SK-N-SH (cell line): ENCODE measurements around the gene COL17A1. TPM values are rescaled to one million over a fixed set of nuclear protein-coding genes. Genes with fewer than 3 reads are reported as not detected.

Source experiments
- CTCF ChIA-PET: fragments of 300-600, 350-600 bp; formaldehyde crosslinking; extraction: SDS; loops from one replicate; lab custom pipeline; 2021; lab: Yijun Ruan, JAX
- POLR2A ChIA-PET: fragments of 350-600 bp; sonication (Branson Sonifier 250); formaldehyde crosslinking; extraction: SDS; loops from one replicate; lab custom pipeline; 2020; ENCODE audit warnings: antibody characterized with exemption, inconsistent platforms; lab: Yijun Ruan, JAX
- DNase-seq: peaks from one replicate; pipeline ENCODE4 v3.0.0; 2012
- H2AFZ ChIP-seq: fragments of 200-600 bp; sonication (generic); 2 replicates; pipeline ENCODE4 v1.8.1; 2016; ENCODE audit warnings: antibody characterized with exemption, mild to moderate bottlenecking, low read depth
- H3F3A ChIP-seq: fragments of 200-600 bp; sonication (generic); replicated peaks from 2 replicates; pipeline ENCODE3; 2016; ENCODE audit warnings: antibody characterized with exemption, mild to moderate bottlenecking; ENCODE audit not compliant: insufficient read depth
- H3K27ac ChIP-seq, 2 experiments: fragments of 200-500 bp in 1 of 2; fragments of 200-600 bp in 1 of 2; sonication (Bioruptor generic) in 1 of 2; sonication (generic), shearing (Covaris generic) in 1 of 2; 2 replicates each; pipeline versions ENCODE4 v1.5.1 to v1.6.1; 2014 to 2016; ENCODE audit warnings: low read depth in 2 of 2, inconsistent platforms in 1 of 2, low read length in 1 of 2, mild to moderate bottlenecking in 1 of 2, mixed read lengths in 1 of 2
- H3K27me3 ChIP-seq: fragments of 200-600 bp; sonication (generic), shearing (Covaris generic); 2 replicates; pipeline ENCODE4 v1.6.1; 2016; ENCODE audit warnings: mixed run types; ENCODE audit not compliant: insufficient read depth
- H3K36me3 ChIP-seq, 2 experiments: fragments of 200-500 bp in 1 of 2; fragments of 200-600 bp in 1 of 2; sonication (Bioruptor generic) in 1 of 2; sonication (generic) in 1 of 2; replicated peaks in 1 of 2; 2 replicates each; pipeline versions ENCODE3 to v1.5.1; 2014 to 2016; ENCODE audit warnings: low read length in 1 of 2, mild to moderate bottlenecking in 1 of 2; ENCODE audit not compliant: insufficient read depth in 2 of 2, control insufficient read depth in 1 of 2
- H3K4me1 ChIP-seq, 2 experiments: fragments of 200-500 bp in 1 of 2; fragments of 200-600 bp in 1 of 2; sonication (Bioruptor generic) in 1 of 2; sonication (generic), shearing (Covaris generic) in 1 of 2; 2 replicates each; pipeline versions ENCODE4 v1.5.1 to v1.6.1; 2014 to 2016; ENCODE audit warnings: low read depth in 1 of 2, low read length in 1 of 2, mixed run types in 1 of 2; ENCODE audit not compliant: insufficient read depth in 2 of 2, control insufficient read depth in 1 of 2
- H3K4me2 ChIP-seq: fragments of 200-600 bp; sonication (generic), shearing (Covaris generic); 2 replicates; pipeline ENCODE4 v1.6.1; 2017; ENCODE audit warnings: mixed run types
- H3K4me3 ChIP-seq, 2 experiments: fragments of 200-500 bp in 1 of 2; fragments of 200-600 bp in 1 of 2; sonication (Bioruptor generic) in 1 of 2; sonication (generic), shearing (Covaris generic) in 1 of 2; 2 replicates each; pipeline versions ENCODE4 v1.5.1 to v1.8.1; 2014 to 2016; ENCODE audit warnings: low read depth in 2 of 2, inconsistent platforms in 1 of 2, low read length in 1 of 2, mild to moderate bottlenecking in 1 of 2, mixed read lengths in 1 of 2, moderate library complexity in 1 of 2
- H3K79me2 ChIP-seq: fragments of 200-600 bp; sonication (generic); 2 replicates; pipeline ENCODE4 v1.8.1; 2017; ENCODE audit warnings: mild to moderate bottlenecking; ENCODE audit not compliant: insufficient read depth
- H3K9ac ChIP-seq: fragments of 200-600 bp; sonication (generic); 2 replicates; pipeline ENCODE4 v1.6.1; 2017; ENCODE audit warnings: mixed run types
- H3K9me2 ChIP-seq: fragments of 200-600 bp; sonication (generic); 2 replicates; pipeline ENCODE4 v1.6.1; 2017; ENCODE audit warnings: mixed run types
- H3K9me3 ChIP-seq: fragments of 200-600 bp; sonication (generic); 2 replicates; pipeline ENCODE4 v1.6.1; 2017; ENCODE audit warnings: mixed run types, mild to moderate bottlenecking, moderate library complexity
- H4K20me1 ChIP-seq: fragments of 200-600 bp; sonication (generic); 2 replicates; pipeline ENCODE4 v1.6.1; 2017; ENCODE audit warnings: mild to moderate bottlenecking, mixed run types; ENCODE audit not compliant: insufficient read depth
- CHD2 ChIP-seq: fragments of 150-350 bp; IDR thresholded peaks from 2 replicates; pipeline ENCODE4 v1.6.1; 2018; ENCODE audit warnings: low read length; ENCODE audit not compliant: partially characterized antibody
- CTCF ChIP-seq: fragments of 200-600 bp; sonication (generic); IDR thresholded peaks from 2 replicates; pipeline ENCODE4 v1.6.1; 2017; ENCODE audit warnings: antibody characterized with exemption, mild to moderate bottlenecking, moderate library complexity
- EP300 ChIP-seq, 2 experiments: IDR thresholded peaks; 2 replicates each; pipeline versions ENCODE4 v1.4.0 to v1.6.1; 2012; ENCODE audit warnings: borderline replicate concordance in 1 of 2, low read depth in 1 of 2, low read length in 1 of 2
- GATA2 ChIP-seq: sonication (generic); formaldehyde crosslinking; IDR thresholded peaks from 2 replicates; pipeline ENCODE4 v1.5.0; 2020; ENCODE audit warnings: mild to moderate bottlenecking, missing genetic modification reagents
- NRF1 ChIP-seq: IDR thresholded peaks from 2 replicates; pipeline ENCODE4 v1.6.1; 2012; ENCODE audit warnings: low read depth, mild to moderate bottlenecking, low read length
- PBX3 ChIP-seq: IDR thresholded peaks from 2 replicates; pipeline ENCODE4; 2012
- POLR2AphosphoS5 ChIP-seq: IDR thresholded peaks from 2 replicates; pipeline ENCODE4 v1.6.1; 2012; ENCODE audit warnings: low read depth, low read length
- RAD21 ChIP-seq: IDR thresholded peaks from 2 replicates; pipeline ENCODE4 v1.6.1; 2012; ENCODE audit warnings: mild to moderate bottlenecking, low read length
- RCOR1 ChIP-seq: fragments of 150-350 bp; IDR thresholded peaks from 2 replicates; pipeline ENCODE4 v1.6.1; 2017; ENCODE audit warnings: antibody characterized with exemption, low read length
- REST ChIP-seq: IDR thresholded peaks from 2 replicates; pipeline ENCODE4 v1.6.1; 2012; ENCODE audit warnings: mild to moderate bottlenecking, low read depth, low read length, moderate library complexity
- SMC3 ChIP-seq: IDR thresholded peaks from 2 replicates; pipeline ENCODE4 v1.6.1; 2012; ENCODE audit warnings: low read depth, low read length, improper control_type of control experiment
- TAF1 ChIP-seq: IDR thresholded peaks from 2 replicates; pipeline ENCODE4 v1.6.1; 2012; ENCODE audit warnings: low read depth, mild to moderate bottlenecking, low read length, moderate library complexity, borderline replicate concordance
- TCF12 ChIP-seq: IDR thresholded peaks from 2 replicates; pipeline ENCODE4 v1.4.0; 2012
- USF1 ChIP-seq: IDR thresholded peaks from 2 replicates; pipeline ENCODE4 v1.4.0; 2012; ENCODE audit warnings: low read depth, borderline replicate concordance
- ZBTB33 ChIP-seq: IDR thresholded peaks from 2 replicates; pipeline ENCODE4 v1.4.0; 2012; ENCODE audit warnings: low read depth, borderline replicate concordance
- WGBS: methylation state at CpG from one replicate; pipeline ENCODE4 v1.1.6; 2017; ENCODE audit warnings: low lambda C conversion rate; 5-methylcytosine and 5-hydroxymethylcytosine counted together
- polyA plus RNA-seq, 3 experiments: library from polyadenylated mRNA; depleted of rRNA; stranded (reverse); fragments of >200 nt; gene quantifications; 2 replicates each; pipeline ENCODE4 v1.2.3, GENCODE V29; 2012

COL17A1 gene
- polyA plus RNA-seq, 1 of the 3 experiments (the other 2 are of a cell fraction): 0.12 TPM

- Histone ChIP-seq H3K36me3 (peaks cover 15 to 16% of the 10 kb centered on the region in 2 experiments), H3K79me2 (no peaks in the 10 kb centered on the region), H3K4me1 (no peaks in the 10 kb centered on the region), H3K27ac (no peak overlapping the region), H3K27me3 (no peaks in the 10 kb centered on the region), H3K4me3 (no peak overlapping the region), H4K20me1 (no peaks in the 10 kb centered on the region), H2AFZ (no peak overlapping the region), H3K9me3 (no peaks in the 10 kb centered on the region), H3K9me2 (no peaks in the 10 kb centered on the region), H3K4me2 (no peak overlapping the region), H3K9ac (no peak overlapping the region), H3F3A (peaks cover 3% of the 10 kb centered on the region)
- no peak for DNase-seq
- POLR2A ChIA-PET: no interaction called here
- CTCF ChIA-PET: interaction anchor here (1.2 to 1.4 kb wide), 2 partner anchors 10 to 25 kb away, joined by 3 read pairs; no protein-coding TSS in a partner anchor
- 81% methylated on average over 10 of the region's 23 CpGs for WGBS
- TF ChIP-seq NRF1 (no peak), RAD21 (no peak), CHD2 (no peak)
- TF ChIP-seq, all 33 proteins: peak for 0
These were observed 51.1 kb downstream of the COL17A1 start for GRCh38 chr10:104034401-104035193.

- WGBS: 99% methylated on average over 6 of the region's 11 CpGs
- H3K27ac ChIP-seq: no peak overlapping the region
- POLR2A ChIA-PET: no interaction called here
- no peak overlapping the region for H3K4me3 ChIP-seq
- H3K9ac ChIP-seq: no peak overlapping the region
- no peak overlapping the region for H2AFZ ChIP-seq
- CTCF ChIA-PET: interaction anchor here (0.8 to 1.4 kb wide), 3 partner anchors 11 to 25 kb away, joined by 3 read pairs; no protein-coding TSS in a partner anchor
- H3K9me3 ChIP-seq: no peaks in the 10 kb centered on the region
- no peaks in the 10 kb centered on the region for H3K4me1 ChIP-seq
- peaks cover 20 to 23% of the 10 kb centered on the region in 2 experiments for H3K36me3 ChIP-seq
- DNase-seq: no peak
- H3K4me2 ChIP-seq: no peak overlapping the region
- no peaks in the 10 kb centered on the region for H3K27me3 ChIP-seq
- no peaks in the 10 kb centered on the region for H4K20me1 ChIP-seq
- H3K79me2 ChIP-seq: no peaks in the 10 kb centered on the region
- H3F3A ChIP-seq: peaks cover 3% of the 10 kb centered on the region
- no peaks in the 10 kb centered on the region for H3K9me2 ChIP-seq
- no peak for TF ChIP-seq ZBTB33
- TF ChIP-seq CTCF: no peak
- TF ChIP-seq SMC3: no peak
- TF ChIP-seq USF1: no peak
- TF ChIP-seq GATA2 (CRISPR knock-in tag): no peak
- TF ChIP-seq POLR2AphosphoS5: no peak
- TF ChIP-seq EP300 (IDR thresholded peaks at IDR 0.05; ENCODE audit: borderline replicate concordance in 1 of 2, low read depth in 1 of 2, low read length in 1 of 2): no peak
- no peak for TF ChIP-seq PBX3
- TF ChIP-seq RCOR1: no peak
- no peak for TF ChIP-seq TAF1
- TF ChIP-seq REST: no peak
- no peak for TF ChIP-seq TCF12
These were observed 51.7 kb downstream of the COL17A1 start for GRCh38 chr10:104033966-104034365.
